ENCODE data around the gene DDAH1. TPM values are rescaled to one million over a fixed set of nuclear protein-coding genes. Genes with fewer than 3 reads are reported as not detected.

The DDAH1 gene
- total and polyA plus RNA-seq, 2 donors (not counting 3 experiments of a cell fraction or from before 2014, with no cell fraction given), result 44.0 to 75.2 TPM

GRCh38 chr1:85330214-85330631, 134.7 kb downstream of the DDAH1 start:
- dilution Hi-C loops (cut with MboI; ENCODE audit: extremely low pct_ligation_motif_present, low sequenced_read_pairs), result no loop called here
- POLR2A ChIA-PET, result interaction anchor here (0.5 to 4.8 kb wide), 14 partner anchors 9 to 277 kb away, joined by 3 to 48 read pairs (median 4); partner anchors contain the start of genes BCL10 and CCN1
- intact Hi-C loops (cut with micrococcal nuclease), result loop anchor here (1.0 kb wide), 2 partner anchors 54 to 277 kb away; partner anchors contain the start of gene BCL10
- FAIRE-seq, result peak; percentile 21
- CTCF ChIA-PET, result interaction anchor here (0.8 to 4.9 kb wide), 11 partner anchors 9 to 253 kb away, joined by 3 to 55 read pairs (median 6); no protein-coding TSS in a partner anchor
- Histone ChIP-seq H3K27ac (ENCODE audit: insufficient read depth, low read depth, low read length) (peak overlapping the region; percentile 98), H3K4me2 (ENCODE audit: insufficient read depth, low read length) (peak overlapping the region; percentile 41), H3K9ac (replicated peaks; ENCODE audit: extremely low read depth, insufficient read depth, low read length) (peak overlapping the region; percentile 93), H4K20me1 (replicated peaks; ENCODE audit: control insufficient read depth, extremely low read depth, insufficient read depth, low read length) (no peaks in the 10 kb centered on the region), H2AFZ (ENCODE audit: low read depth, low read length) (no peak overlapping the region), H3K4me3 (replicated peaks in 1 of 3; ENCODE audit: insufficient read depth in 1 of 3, low read depth in 1 of 3, low read length in 3 of 3) (no peak overlapping the region), H3K79me2 (ENCODE audit: control insufficient read depth, insufficient read depth, low read length) (peaks cover 38% of the 10 kb centered on the region), H3K36me3 (ENCODE audit: control insufficient read depth in 2 of 2, extremely low read depth in 1 of 2, insufficient read depth in 2 of 2, low read length in 2 of 2) (no peaks in the 10 kb centered on the region), H3K27me3 (ENCODE audit: control insufficient read depth in 2 of 2, insufficient read depth in 2 of 2, low read length in 2 of 2) (no peaks in the 10 kb centered on the region), H3K9me1 (replicated peaks; ENCODE audit: control insufficient read depth, extremely low read depth, insufficient read depth, low read length) (no peaks in the 10 kb centered on the region), H3K4me1 (ENCODE audit: control insufficient read depth, extremely low read depth, insufficient read depth, low read length) (peaks cover 90% of the 10 kb centered on the region), H3K9me3 (replicated peaks; ENCODE audit: control insufficient read depth, insufficient read depth, low read length) (no peaks in the 10 kb centered on the region)
- TF ChIP-seq POLR2AphosphoS5 (IDR thresholded peaks at IDR 0.05; ENCODE audit: insufficient read depth, low read depth, low read length) (no peak), JUN (IDR thresholded peaks at IDR 0.05; ENCODE audit: borderline replicate concordance, insufficient read depth, insufficient read length, low read depth) (peak; percentile 30), MAX (IDR thresholded peaks at IDR 0.05; ENCODE audit: insufficient read depth, insufficient read length) (no peak), GATA2 (IDR thresholded peaks at IDR 0.05; ENCODE audit: insufficient read depth, insufficient read length, low read depth, low read length) (peak; percentile 29), MYC (IDR thresholded peaks at IDR 0.05; ENCODE audit: low read depth, low read length) (no peak), POLR2A (IDR thresholded peaks at IDR 0.05; ENCODE audit: low read depth, low read length) (peak; percentile 1)
- no TSS peak for BruUV-seq (replicated peaks)
- DNase-seq (ENCODE audit: low read depth, low spot score), result peak; percentile 85
